HL-60 (cell line): Measurements from ENCODE around the gene NATD1.
A peak's percentile ranks its signal among the peaks of the same experiment; 100 is the strongest.

Experiments
- DNase-seq, 2 experiments: peaks; one replicate each; pipeline ENCODE4 v3.0.0-alpha.2; 2010 to 2020; ENCODE audit warnings: low read depth in 1 of 2, low spot score in 1 of 2
- H3K27ac ChIP-seq: fragments of 250-450 bp; sonication (Bioruptor Pico); replicated peaks from 2 replicates; pipeline ENCODE4 v1.5.1; 2020; ENCODE audit warnings: mild to moderate bottlenecking, moderate library complexity
- H3K27me3 ChIP-seq: fragments of 250-450 bp; sonication (Bioruptor Pico); 2 replicates; pipeline ENCODE4 v1.5.1; 2021; ENCODE audit warnings: mild to moderate bottlenecking, moderate library complexity; ENCODE audit not compliant: insufficient read depth, poor library complexity, severe bottlenecking
- H3K4me3 ChIP-seq: replicated peaks from 2 replicates; pipeline ENCODE4 v1.5.1; 2011; ENCODE audit warnings: mild to moderate bottlenecking, control low read depth, low read length; ENCODE audit not compliant: insufficient read depth
- CTCF ChIP-seq: IDR thresholded peaks from one replicate; pipeline ENCODE4 v1.5.1; 2011; ENCODE audit warnings: low read length, control low read depth, inconsistent platforms; ENCODE audit not compliant: insufficient read depth
- GABPA ChIP-seq: IDR thresholded peaks from 2 replicates; pipeline ENCODE4 v1.6.1; 2012; ENCODE audit warnings: low read depth
- POLR2AphosphoS5 ChIP-seq: IDR thresholded peaks from 2 replicates; pipeline ENCODE4 v1.6.1; 2012; ENCODE audit warnings: low read depth
- REST ChIP-seq: IDR thresholded peaks from 2 replicates; pipeline ENCODE4 v1.6.1; 2012; ENCODE audit warnings: low read depth; ENCODE audit not compliant: insufficient replicate concordance
- SPI1 ChIP-seq: IDR thresholded peaks from 2 replicates; pipeline ENCODE4 v1.6.1; 2012; ENCODE audit warnings: low read depth, mild to moderate bottlenecking, borderline replicate concordance

The NATD1 gene

GRCh38 chr17:21289902-21290571 lies 36.8 kb upstream of the NATD1 start:
- TF ChIP-seq REST (no peak), CTCF (no peak), SPI1 (no peak), GABPA (no peak), POLR2AphosphoS5 (no peak)
- Histone ChIP-seq H3K27ac (peak overlapping the region; percentile 97), H3K27me3 (no peaks in the 10 kb centered on the region), H3K4me3 (no peak overlapping the region)
- DNase-seq: no peak

- no peaks in the 10 kb centered on the region for H3K27me3 ChIP-seq
- peak overlapping the region; percentile 97 for H3K27ac ChIP-seq
- no peak overlapping the region for H3K4me3 ChIP-seq
- no peak for DNase-seq
- TF ChIP-seq SPI1: no peak
- no peak for TF ChIP-seq CTCF
These were observed 36.1 kb upstream of the NATD1 start for GRCh38 chr17:21289175-21289901.

GRCh38 chr17:21288571-21289017 lies 35.4 kb upstream of the NATD1 start:
- Histone ChIP-seq H3K27me3 (no peaks in the 10 kb centered on the region), H3K27ac (peak overlapping the region; percentile 97), H3K4me3 (peak overlapping the region; percentile 35)
- no peak; the same call in 1 of the 2 replicates for TF ChIP-seq SPI1
- TF ChIP-seq CTCF: no peak
- TF ChIP-seq GABPA: no peak
- no peak for TF ChIP-seq POLR2AphosphoS5
- TF ChIP-seq REST: no peak
- DNase-seq: peak in 1 of 2 experiments; percentile 68
